OCI-LY3 (cell line): Measurements from ENCODE around the gene NCF4.

Source experiments
- H2AFZ ChIP-seq: fragments of 200-600, 300-600 bp; shearing (Covaris generic); 2 replicates; pipeline ENCODE4 v1.6.0; 2014; ENCODE audit warnings: antibody characterized with exemption, low read depth, low read length
- H3K27ac ChIP-seq: fragments of 200-600, 300-600 bp; sonication (generic); 2 replicates; pipeline ENCODE4 v1.5.1; 2014; ENCODE audit warnings: mild to moderate bottlenecking, low read length, moderate library complexity, mixed read lengths
- H3K27me3 ChIP-seq: fragments of 200-600, 300-600 bp; sonication (generic); 2 replicates; pipeline ENCODE4 v1.6.1; 2014; ENCODE audit warnings: low read depth, low read length, mixed read lengths
- H3K36me3 ChIP-seq: fragments of 200-600, 300-600 bp; sonication (generic); replicated peaks from 2 replicates; pipeline ENCODE3; 2014; ENCODE audit warnings: low read depth, low read length, mixed read lengths
- H3K4me1 ChIP-seq: fragments of 300-600, 200-600 bp; sonication (generic); 2 replicates; pipeline ENCODE4 v1.6.1; 2014; ENCODE audit warnings: low read length, mixed read lengths
- H3K4me2 ChIP-seq: fragments of 200-600, 300-600 bp; sonication (generic); 2 replicates; pipeline ENCODE4 v1.6.1; 2014; ENCODE audit warnings: low read length, mixed read lengths
- H3K4me3 ChIP-seq: fragments of 300-600, 200-600 bp; sonication (generic); 2 replicates; pipeline ENCODE4 v1.5.1; 2014; ENCODE audit warnings: antibody characterized with exemption, mild to moderate bottlenecking, low read length, moderate library complexity
- H3K79me2 ChIP-seq: fragments of 300-600, 200-600 bp; shearing (Covaris generic); 2 replicates; pipeline ENCODE4 v1.6.1; 2014; ENCODE audit warnings: mild to moderate bottlenecking, low read length, mixed read lengths
- H3K9ac ChIP-seq: fragments of 300-600, 200-600 bp; shearing (Covaris generic); 2 replicates; pipeline ENCODE4 v1.6.0; 2014; ENCODE audit warnings: mild to moderate bottlenecking, low read length, moderate library complexity
- H3K9me3 ChIP-seq: fragments of 200-600, 300-600 bp; shearing (Covaris generic); 2 replicates; pipeline ENCODE4 v1.6.1; 2014; ENCODE audit warnings: low read length, mixed read lengths; ENCODE audit not compliant: insufficient read depth
- H4K20me1 ChIP-seq: fragments of 200-600, 300-600 bp; sonication (generic); 2 replicates; pipeline ENCODE4 v1.6.1; 2016; ENCODE audit warnings: low read length, mixed read lengths; ENCODE audit not compliant: insufficient read depth
- CTCF ChIP-seq: fragments of 200-600, 300-600 bp; sonication (generic); IDR thresholded peaks from 2 replicates; pipeline ENCODE4 v1.5.1; 2014; ENCODE audit warnings: antibody characterized with exemption, low read length, low read depth
- EZH2phosphoT487 ChIP-seq: fragments of 200-600 bp; shearing (Covaris generic); IDR thresholded peaks from 2 replicates; pipeline ENCODE4 v1.6.1; 2018; ENCODE audit warnings: antibody characterized with exemption, mixed run types, low read depth

The NCF4 gene

GRCh38 chr22:36912694-36913426 lies 52.1 kb downstream of the NCF4 start:
- no peak for TF ChIP-seq CTCF
- no peak for TF ChIP-seq EZH2phosphoT487
- Histone ChIP-seq H3K4me1 (peaks cover 47% of the 10 kb centered on the region), H3K27ac (peak overlapping the region; percentile 83), H3K36me3 (peaks cover 18% of the 10 kb centered on the region), H3K79me2 (peaks cover 52% of the 10 kb centered on the region), H3K9ac (peak overlapping the region; percentile 94), H4K20me1 (peaks cover 14% of the 10 kb centered on the region), H3K4me3 (peak overlapping the region; percentile 95), H3K4me2 (peak overlapping the region; percentile 80), H3K27me3 (no peaks in the 10 kb centered on the region), H2AFZ (peak overlapping the region; percentile 58; the same call in 1 of the 2 replicates), H3K9me3 (no peaks in the 10 kb centered on the region; the same call in 1 of the 2 replicates)

GRCh38 chr22:36913427-36914389 lies 52.9 kb downstream of the NCF4 start, which contains the start of gene CSF2RB:
CSF2RB (plus strand) TSS chr22:36913628; CDS start chr22:36922208, 8,580 bp downstream.
- H3K9me3 ChIP-seq: peaks cover 8% of the 10 kb centered on the region
- H3K4me3 ChIP-seq: peak within 1 kb of the TSS; percentile 95
- TF ChIP-seq EZH2phosphoT487 (no peak), CTCF (no peak)
- peak within 1 kb of the TSS; percentile 94 for H3K9ac ChIP-seq
- peaks cover 61% of the 10 kb centered on the region for H3K79me2 ChIP-seq
- H3K4me2 ChIP-seq: peak within 1 kb of the TSS; percentile 80
- H3K27ac ChIP-seq: peak within 1 kb of the TSS; percentile 83
- peaks cover 23% of the 10 kb centered on the region for H4K20me1 ChIP-seq
- H3K27me3 ChIP-seq: no peaks in the 10 kb centered on the region
- H3K36me3 ChIP-seq: peaks cover 27% of the 10 kb centered on the region
- peaks cover 55% of the 10 kb centered on the region for H3K4me1 ChIP-seq
- peak within 1 kb of the TSS; percentile 58; the same call in 1 of the 2 replicates for H2AFZ ChIP-seq

- peak overlapping the region; percentile 83 for H3K27ac ChIP-seq
- peak overlapping the region; percentile 95 for H3K4me3 ChIP-seq
- no peak overlapping the region for H2AFZ ChIP-seq
- TF ChIP-seq EZH2phosphoT487 (no peak), CTCF (no peak)
- peaks cover 9% of the 10 kb centered on the region for H3K9me3 ChIP-seq
- H3K79me2 ChIP-seq: peaks cover 67% of the 10 kb centered on the region
- peaks cover 62% of the 10 kb centered on the region for H3K4me1 ChIP-seq
- peak overlapping the region; percentile 94 for H3K9ac ChIP-seq
- no peaks in the 10 kb centered on the region for H3K27me3 ChIP-seq
- peaks cover 34% of the 10 kb centered on the region for H3K36me3 ChIP-seq
- peaks cover 27% of the 10 kb centered on the region for H4K20me1 ChIP-seq
- H3K4me2 ChIP-seq: peak overlapping the region; percentile 80
Observed at GRCh38 chr22:36914390-36914752, 53.6 kb downstream of the NCF4 start.

GRCh38 chr22:36916034-36916433 lies 55.2 kb downstream of the NCF4 start:
- H3K4me1 ChIP-seq: peaks cover 75% of the 10 kb centered on the region
- no peak overlapping the region for H2AFZ ChIP-seq
- H3K9me3 ChIP-seq: peaks cover 9% of the 10 kb centered on the region
- H3K4me2 ChIP-seq: peak overlapping the region; percentile 80
- H3K27ac ChIP-seq: peak overlapping the region; percentile 83
- TF ChIP-seq CTCF (no peak), EZH2phosphoT487 (no peak)
- H3K4me3 ChIP-seq: peak overlapping the region; percentile 95
- H3K27me3 ChIP-seq: no peaks in the 10 kb centered on the region
- H3K79me2 ChIP-seq: peaks cover 84% of the 10 kb centered on the region
- H3K9ac ChIP-seq: peak overlapping the region; percentile 94
- H3K36me3 ChIP-seq: peaks cover 47% of the 10 kb centered on the region
- H4K20me1 ChIP-seq: peaks cover 31% of the 10 kb centered on the region
